NT2/D1 (cell line): ENCODE measurements around the gene FAM120AOS.

Experiments used
- SUZ12 ChIP-seq: IDR thresholded peaks from 2 replicates; pipeline ENCODE4 v1.6.1; 2011; ENCODE audit not compliant: insufficient read length, insufficient read depth; ENCODE audit errors: extremely low read depth
- ZNF274 ChIP-seq: IDR thresholded peaks from 2 replicates; pipeline ENCODE4 v1.6.1; 2011; ENCODE audit warnings: mild to moderate bottlenecking, low read depth, low read length

GRCh38 chr9:93491593-93492232, 38.3 kb upstream of the FAM120AOS start:
- no peak for TF ChIP-seq ZNF274
- no peak for TF ChIP-seq SUZ12
